Prostate gland (tissue), 2 donors: ENCODE data around the gene ZNF532. TPM values are rescaled to one million over a fixed set of nuclear protein-coding genes. Genes with fewer than 3 reads are reported as not detected.

ENCODE experiments used
- DNase-seq: peaks from one replicate; pipeline ENCODE4 v3.0.0-alpha.2; 2019; ENCODE audit warnings: low spot score
- H3K27ac ChIP-seq, 2 donors: fragments of 200-600 bp; sonication (generic); 2 replicates each; pipeline ENCODE4 v1.5.1; 2017 to 2019
- H3K27me3 ChIP-seq: fragments of 200-600 bp; sonication (generic); replicated peaks from 2 replicates; pipeline ENCODE4 v1.5.1; 2019; ENCODE audit not compliant: insufficient read depth
- H3K36me3 ChIP-seq, 2 donors: fragments of 200-600 bp; sonication (generic); 1 replicate in 1 of 2; 2 replicates in 1 of 2; pipeline versions ENCODE4 v1.5.1 to v1.8.1; 2017 to 2019
- H3K4me1 ChIP-seq: fragments of 200-600 bp; sonication (generic); replicated peaks from 2 replicates; pipeline ENCODE4 v1.5.1; 2019
- H3K4me3 ChIP-seq, 2 donors: fragments of 200-600 bp; sonication (generic); 2 replicates each; pipeline ENCODE4 v1.5.1; 2017 to 2019
- H3K9me3 ChIP-seq: fragments of 200-600 bp; sonication (generic); 2 replicates; pipeline ENCODE4 v1.5.1; 2017
- POLR2A ChIP-seq: fragments of 450-650 bp; IDR thresholded peaks from one replicate; pipeline ENCODE4 v1.6.1; 2016; ENCODE audit warnings: antibody characterized with exemption, mild to moderate bottlenecking
- POLR2AphosphoS5 ChIP-seq: sonication (generic); formaldehyde crosslinking; IDR thresholded peaks from one replicate; pipeline ENCODE4 v1.6.1; 2017; ENCODE audit warnings: antibody characterized with exemption
- WGBS: methylation state at CpG from one replicate; pipeline ENCODE4 v1.1.5; 2018; 5-methylcytosine and 5-hydroxymethylcytosine counted together
- intact Hi-C: fragments of 100-400 bp; cut with DNase I; formaldehyde crosslinking; loops from one replicate; pipeline ENCODE4 v1.14.2; 2022
- total RNA-seq, 2 donors: library from RNA; depleted of rRNA; stranded (reverse); fragments of >200 nt; gene quantifications; one replicate each; pipeline ENCODE4 v1.1.0, GENCODE V29; 2016
- TF ChIP-seq, protein P1 (sequence below), 4 experiments: fragments of 200-600 bp in 2 of 4; fragments of 450-650 bp in 2 of 4; sonication (generic) in 2 of 4; IDR thresholded peaks; 1 replicate in 3 of 4; 2 replicates in 1 of 4; pipeline ENCODE4 v1.5.1; 2016 to 2019; ENCODE audit warnings: antibody characterized with exemption in 4 of 4, mild to moderate bottlenecking in 2 of 4, moderate library complexity in 2 of 4

The ZNF532 gene
- total RNA-seq, 2 donors from 2014 or later: 231 to 299 TPM

DNA sequence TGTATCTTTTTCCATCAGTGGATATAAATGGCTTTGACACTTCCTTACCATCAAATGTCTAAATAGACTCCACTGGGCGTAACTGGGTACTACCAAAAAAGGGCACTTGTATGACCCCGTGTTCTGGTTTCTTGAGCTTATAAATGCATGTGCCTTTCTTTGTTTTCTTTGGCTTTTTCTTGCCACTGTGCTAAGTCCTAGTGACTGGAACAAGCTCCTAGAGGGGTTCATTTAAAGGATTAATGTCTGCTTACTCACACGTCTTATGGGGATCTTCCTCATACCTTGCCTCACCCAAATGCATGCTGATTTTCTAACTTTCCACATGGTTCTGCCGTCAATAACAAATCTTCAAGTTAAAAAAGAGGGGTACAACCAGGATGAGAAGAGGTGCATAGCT lies 19.8 kb upstream of the ZNF532 start:
- H3K27ac ChIP-seq: no peak overlapping the region
- 81% methylated on average over 4 of the region's 4 CpGs for WGBS
- no peaks in the 10 kb centered on the region for H3K36me3 ChIP-seq
- intact Hi-C loops: no loop called here
- no peaks in the 10 kb centered on the region for H3K4me1 ChIP-seq
- DNase-seq: no peak
- no peaks in the 10 kb centered on the region for H3K9me3 ChIP-seq
- TF ChIP-seq, protein P1, sequence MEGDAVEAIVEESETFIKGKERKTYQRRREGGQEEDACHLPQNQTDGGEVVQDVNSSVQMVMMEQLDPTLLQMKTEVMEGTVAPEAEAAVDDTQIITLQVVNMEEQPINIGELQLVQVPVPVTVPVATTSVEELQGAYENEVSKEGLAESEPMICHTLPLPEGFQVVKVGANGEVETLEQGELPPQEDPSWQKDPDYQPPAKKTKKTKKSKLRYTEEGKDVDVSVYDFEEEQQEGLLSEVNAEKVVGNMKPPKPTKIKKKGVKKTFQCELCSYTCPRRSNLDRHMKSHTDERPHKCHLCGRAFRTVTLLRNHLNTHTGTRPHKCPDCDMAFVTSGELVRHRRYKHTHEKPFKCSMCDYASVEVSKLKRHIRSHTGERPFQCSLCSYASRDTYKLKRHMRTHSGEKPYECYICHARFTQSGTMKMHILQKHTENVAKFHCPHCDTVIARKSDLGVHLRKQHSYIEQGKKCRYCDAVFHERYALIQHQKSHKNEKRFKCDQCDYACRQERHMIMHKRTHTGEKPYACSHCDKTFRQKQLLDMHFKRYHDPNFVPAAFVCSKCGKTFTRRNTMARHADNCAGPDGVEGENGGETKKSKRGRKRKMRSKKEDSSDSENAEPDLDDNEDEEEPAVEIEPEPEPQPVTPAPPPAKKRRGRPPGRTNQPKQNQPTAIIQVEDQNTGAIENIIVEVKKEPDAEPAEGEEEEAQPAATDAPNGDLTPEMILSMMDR (IDR thresholded peaks at IDR 0.05): no peak
- peak; percentile 16 for TF ChIP-seq POLR2AphosphoS5
- TF ChIP-seq POLR2A: no peak
- no peak overlapping the region for H3K4me3 ChIP-seq
- H3K27me3 ChIP-seq: no peaks in the 10 kb centered on the region

- WGBS: 93% methylated on average over 17 of the region's 17 CpGs
- intact Hi-C loops: no loop called here
- DNase-seq: no peak
- Histone ChIP-seq H3K27me3 (no peaks in the 10 kb centered on the region), H3K27ac (no peak overlapping the region), H3K4me1 (no peaks in the 10 kb centered on the region), H3K9me3 (no peaks in the 10 kb centered on the region), H3K4me3 (no peak overlapping the region), H3K36me3 (no peaks in the 10 kb centered on the region)
- TF ChIP-seq POLR2AphosphoS5 (no peak), POLR2A (no peak)
- TF ChIP-seq, protein P1 (IDR thresholded peaks at IDR 0.05): no peak
These were observed 18.6 kb upstream of the ZNF532 start for GRCh38 chr18:58845928-58846724.

GRCh38 chr18:58847383-58848071 lies 17.1 kb upstream of the ZNF532 start:
- TF ChIP-seq, protein P1 (IDR thresholded peaks at IDR 0.05): no peak
- TF ChIP-seq POLR2A (no peak), POLR2AphosphoS5 (no peak)
- Histone ChIP-seq H3K27ac (no peak overlapping the region), H3K36me3 (no peaks in the 10 kb centered on the region), H3K9me3 (no peaks in the 10 kb centered on the region), H3K4me1 (no peaks in the 10 kb centered on the region), H3K4me3 (no peak overlapping the region), H3K27me3 (no peaks in the 10 kb centered on the region)
- intact Hi-C loops: no loop called here
- DNase-seq: no peak
- WGBS: 36% methylated on average over 29 of the region's 29 CpGs

- no peaks in the 10 kb centered on the region for H3K36me3 ChIP-seq
- no peaks in the 10 kb centered on the region for H3K9me3 ChIP-seq
- no peak overlapping the region for H3K4me3 ChIP-seq
- H3K27ac ChIP-seq: no peak overlapping the region
- WGBS: 87% methylated on average over 3 of the region's 3 CpGs
- DNase-seq: no peak
- intact Hi-C loops: no loop called here
- no peaks in the 10 kb centered on the region for H3K4me1 ChIP-seq
- TF ChIP-seq, protein P1 (IDR thresholded peaks at IDR 0.05): no peak
- TF ChIP-seq POLR2A (no peak), POLR2AphosphoS5 (no peak)
- no peaks in the 10 kb centered on the region for H3K27me3 ChIP-seq
These were observed 16.0 kb upstream of the ZNF532 start for GRCh38 chr18:58848685-58849084.
